ENCODE measurements around the gene MYOF.
"Not testable (repeated sequence)": the region's sequence is repeated elsewhere in the genome, so short reads cannot be mapped to it uniquely, and the experiment has no call there.

The MYOF gene

DNA sequence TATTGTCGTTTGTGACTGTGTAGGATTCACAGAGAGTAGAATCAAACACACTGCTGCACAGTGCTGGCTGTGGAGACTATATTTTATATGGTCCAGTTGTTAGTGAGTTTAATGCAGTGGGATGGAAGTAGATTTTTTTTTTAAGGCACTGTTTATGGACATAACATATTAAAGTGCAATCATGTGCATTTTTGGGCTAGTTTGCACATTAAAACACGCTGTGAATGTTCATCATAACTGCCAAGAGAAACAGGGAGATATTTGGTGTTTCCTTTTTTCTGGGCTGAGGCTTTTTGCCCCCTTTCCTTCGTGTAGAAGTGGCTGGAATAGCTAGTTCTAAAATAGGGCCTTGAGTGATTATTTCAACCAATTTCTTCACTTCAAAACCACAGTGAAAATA, 139.2 kb downstream of the MYOF start:
- DNase-seq: no peak

DNA sequence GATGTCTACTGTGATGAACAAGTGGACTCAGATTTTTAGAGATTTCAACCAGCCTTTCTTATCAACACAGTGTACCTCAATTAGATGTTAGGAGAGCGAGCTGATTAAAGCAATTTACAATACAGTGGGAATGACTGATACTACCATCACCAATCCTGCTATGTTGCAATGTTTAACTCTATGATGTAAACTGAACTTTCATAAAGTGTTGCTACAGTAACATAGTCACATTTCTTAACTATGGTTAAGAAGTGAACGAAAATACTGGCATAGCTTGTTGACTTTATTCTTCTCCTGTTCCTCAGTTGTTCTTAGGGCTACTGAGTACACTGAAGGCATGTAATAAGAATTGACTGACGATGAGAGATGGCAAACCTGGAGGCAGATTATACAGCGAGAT, 139.8 kb downstream of the MYOF start:
- no peak for DNase-seq

DNA sequence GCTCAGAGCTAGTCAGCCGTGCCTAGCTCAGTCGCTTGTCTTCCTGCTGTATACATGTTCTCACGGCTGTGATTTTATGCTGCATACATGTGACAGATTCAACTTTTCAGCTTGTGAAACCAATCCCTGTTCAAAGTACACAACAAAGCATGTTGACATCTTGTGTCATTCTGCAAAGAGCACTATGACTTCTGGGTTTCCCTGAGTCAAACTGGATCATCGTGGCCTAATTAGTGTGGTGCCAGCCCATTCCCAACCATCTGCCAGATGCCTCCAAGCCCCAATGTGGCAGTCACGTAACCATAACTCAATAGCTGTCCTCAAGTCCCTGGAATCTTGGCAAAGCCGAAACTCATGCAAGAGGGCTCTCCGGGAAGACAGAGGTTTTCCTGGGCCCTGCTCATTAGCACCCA, 144.8 kb downstream of the MYOF start:
- no peak for DNase-seq

DNA sequence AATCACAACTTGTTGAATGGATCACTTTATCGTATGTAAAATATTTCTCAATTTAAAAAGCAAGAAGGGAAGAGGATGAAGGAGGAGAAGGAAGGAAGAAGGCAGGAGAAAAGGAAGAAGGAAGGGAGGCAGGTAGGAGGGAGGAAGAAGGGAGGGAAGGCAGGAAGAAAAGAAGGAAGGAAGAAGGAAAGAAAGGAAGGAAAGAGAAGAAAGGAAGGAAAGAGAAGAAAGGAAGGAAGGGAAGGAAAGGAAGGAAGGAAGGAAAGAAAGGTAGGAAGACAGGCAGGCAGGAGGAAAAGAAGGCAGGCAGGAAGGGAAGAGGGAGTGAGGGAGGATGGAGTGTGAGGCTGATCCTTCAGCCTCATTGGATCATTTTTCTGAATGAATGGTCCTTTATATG, 145.5 kb downstream of the MYOF start:
- DNase-seq: no peak

DNA sequence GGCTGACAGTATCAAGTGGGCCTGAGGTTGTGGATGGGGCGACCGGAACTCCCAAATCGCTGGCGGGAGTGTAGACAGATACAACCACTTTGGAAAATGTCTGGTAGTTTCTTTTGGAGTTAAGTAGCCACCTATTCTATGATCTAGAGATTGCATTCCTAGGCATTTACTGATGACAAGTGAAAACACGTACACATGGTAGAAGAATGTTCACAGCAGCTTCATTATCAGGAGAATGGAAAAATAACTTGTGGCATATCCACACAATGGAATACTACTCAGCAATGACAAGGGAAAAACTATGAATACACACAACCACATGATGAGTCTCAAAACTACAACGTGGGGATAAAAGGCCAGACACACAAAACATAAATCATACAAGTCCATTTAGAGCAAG, 146.0 kb downstream of the MYOF start:
- DNase-seq: no peak

DNA sequence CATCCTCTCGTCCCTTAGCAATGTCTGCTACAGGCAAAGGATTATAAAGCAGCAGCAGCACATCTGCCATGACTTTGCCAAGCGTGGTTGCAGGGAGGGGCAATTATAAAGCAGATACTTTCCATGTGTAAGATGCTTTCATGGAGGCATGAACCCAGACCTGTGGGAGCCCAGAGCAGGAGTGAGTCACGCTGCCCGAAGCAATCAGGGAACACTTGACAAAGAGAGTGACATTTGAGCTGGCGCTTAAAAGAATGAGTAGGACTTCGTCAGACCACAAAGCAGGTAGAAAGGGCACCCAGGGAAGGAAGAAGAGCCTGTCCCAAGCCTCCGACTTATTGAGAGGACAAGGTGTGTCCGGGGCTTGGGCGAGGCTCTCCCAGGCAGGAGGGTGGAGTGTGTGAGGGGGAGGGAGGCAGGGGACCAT, 147.2 kb downstream of the MYOF start:
- DNase-seq: peak in 2 of 3 experiments; percentile 14 to 78

DNA sequence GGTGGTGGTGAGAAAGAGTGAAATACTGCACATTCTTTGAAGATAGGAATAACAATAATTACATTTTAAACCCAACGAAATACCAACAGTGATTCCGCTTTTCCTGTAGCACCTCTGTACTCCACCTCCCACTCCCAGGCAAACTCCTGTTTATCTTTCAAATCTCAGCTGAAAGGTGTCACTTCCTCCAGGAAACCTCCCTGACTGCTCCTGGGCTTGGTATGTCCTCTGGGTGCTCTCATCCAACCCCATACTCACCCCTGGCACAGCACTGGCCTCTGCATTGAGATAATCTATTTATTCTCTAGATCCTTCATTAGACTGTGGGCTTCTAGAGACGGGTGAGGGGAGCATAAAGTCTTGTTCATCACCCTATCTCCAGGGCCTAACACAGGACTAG, 148.0 kb downstream of the MYOF start:
- DNase-seq: no peak

DNA sequence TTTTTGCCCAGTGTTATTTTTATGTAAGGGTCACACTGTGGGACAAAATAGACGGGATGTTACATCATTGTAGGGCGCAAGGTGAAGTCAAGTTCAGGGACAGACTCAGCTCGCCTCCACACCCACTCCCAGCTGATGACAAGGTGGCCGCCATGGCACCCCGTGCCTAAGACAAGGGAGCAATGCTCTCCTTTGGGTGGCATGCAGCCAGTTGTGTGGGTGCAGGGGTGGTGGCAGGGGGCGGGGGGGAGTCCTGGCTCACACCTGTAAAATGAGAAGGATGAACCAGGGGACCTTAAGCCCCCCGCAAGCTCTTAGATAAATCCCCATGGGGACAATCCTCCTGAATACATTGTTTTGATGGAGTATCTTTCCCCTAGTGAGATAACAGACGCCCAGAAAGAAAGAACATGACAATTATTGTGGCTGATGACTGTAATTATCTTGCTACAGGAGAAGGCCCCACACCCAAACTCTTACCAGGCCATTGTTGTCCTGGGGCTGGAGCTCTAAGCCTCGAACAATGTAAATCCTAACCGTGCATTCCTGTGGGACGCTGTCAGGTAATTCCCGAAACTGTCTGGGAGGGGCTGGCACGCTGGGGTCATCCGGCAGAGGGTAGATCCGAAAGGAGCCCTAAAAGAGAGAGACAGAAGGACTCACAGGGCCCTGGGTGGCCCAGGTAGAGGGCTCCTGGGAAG, 148.7 kb downstream of the MYOF start:
- peak in 2 of 3 experiments; percentile 47 to 77 for DNase-seq

DNA sequence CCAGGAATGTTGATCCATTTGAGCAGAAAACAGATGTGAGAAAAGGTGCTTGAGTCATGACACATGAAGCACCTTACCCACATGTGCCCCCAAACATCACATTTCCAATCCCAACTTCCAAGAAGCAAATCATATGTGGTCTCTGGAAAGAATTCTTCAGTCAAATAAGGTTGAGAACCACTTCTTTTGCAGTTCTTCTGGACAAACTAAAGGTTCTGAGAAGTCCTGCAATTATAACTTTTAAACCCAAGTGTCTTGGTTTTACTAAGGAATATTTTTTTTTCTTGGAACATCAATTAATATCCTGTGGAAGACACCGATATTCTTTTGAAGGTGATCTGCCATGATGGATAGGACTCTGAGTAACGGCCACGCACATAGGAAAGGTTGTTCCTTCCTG, 151.3 kb downstream of the MYOF start:
- DNase-seq: no peak

DNA sequence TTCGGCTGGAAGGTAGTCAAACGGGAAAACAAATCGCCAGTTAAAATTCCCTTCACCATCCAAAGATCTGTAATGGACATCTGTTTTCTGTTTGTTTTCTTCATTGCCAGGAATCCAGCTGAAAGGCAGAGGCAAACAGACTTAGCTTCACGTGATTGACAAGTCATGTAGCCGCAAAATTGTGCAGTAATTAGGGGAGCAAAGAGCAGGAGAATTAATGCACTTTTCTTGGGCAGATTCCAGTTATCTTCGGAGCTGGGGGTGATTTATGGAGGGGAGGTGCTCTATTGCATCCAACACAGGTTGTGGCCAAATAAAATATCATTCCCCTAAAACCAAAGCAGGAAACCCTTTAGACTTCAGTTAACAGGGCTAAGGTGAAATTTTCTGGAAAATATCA, 162.2 kb downstream of the MYOF start:
- DNase-seq: peak in 2 of 3 experiments; percentile 18 to 73

DNA sequence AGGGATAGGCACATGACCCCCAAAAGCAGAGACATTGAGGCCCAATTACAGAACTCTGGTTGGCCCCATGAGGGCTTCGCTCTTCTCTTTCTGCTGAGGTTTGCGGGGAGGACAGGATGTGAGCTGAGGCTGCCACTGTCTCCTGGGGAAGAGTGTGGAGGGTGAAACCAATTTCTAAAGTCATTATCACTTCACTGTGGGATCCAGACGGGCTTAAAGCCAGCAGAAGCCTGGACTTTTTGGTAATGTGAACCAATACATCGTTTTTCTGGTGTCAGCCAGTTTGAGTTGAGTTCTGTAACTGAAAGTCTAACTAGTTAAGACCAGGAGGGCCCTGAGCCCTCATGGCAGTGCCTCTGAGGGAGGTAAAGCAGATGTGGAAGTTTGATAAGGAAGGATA, 163.0 kb downstream of the MYOF start:
- no peak for DNase-seq

DNA sequence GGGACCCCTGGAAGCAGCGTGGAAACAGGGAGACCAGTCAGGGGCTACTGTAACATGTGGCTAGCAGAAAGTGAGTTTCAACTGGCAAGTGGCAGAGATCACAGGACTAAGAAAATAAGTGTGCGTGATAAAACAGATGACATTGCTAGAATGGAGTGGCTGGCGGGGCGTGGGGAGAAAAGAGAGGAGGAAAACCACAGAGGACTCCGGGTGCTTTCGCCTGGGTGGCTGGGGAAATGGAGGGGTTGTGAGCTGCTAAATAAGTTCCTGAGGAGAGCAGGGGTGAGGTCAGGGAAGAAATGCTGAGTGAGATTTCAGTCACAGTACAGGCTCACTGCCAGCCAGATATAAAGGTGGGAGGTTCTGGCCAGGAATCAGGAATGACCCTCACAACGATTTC, 166.9 kb downstream of the MYOF start:
- DNase-seq: no peak

DNA sequence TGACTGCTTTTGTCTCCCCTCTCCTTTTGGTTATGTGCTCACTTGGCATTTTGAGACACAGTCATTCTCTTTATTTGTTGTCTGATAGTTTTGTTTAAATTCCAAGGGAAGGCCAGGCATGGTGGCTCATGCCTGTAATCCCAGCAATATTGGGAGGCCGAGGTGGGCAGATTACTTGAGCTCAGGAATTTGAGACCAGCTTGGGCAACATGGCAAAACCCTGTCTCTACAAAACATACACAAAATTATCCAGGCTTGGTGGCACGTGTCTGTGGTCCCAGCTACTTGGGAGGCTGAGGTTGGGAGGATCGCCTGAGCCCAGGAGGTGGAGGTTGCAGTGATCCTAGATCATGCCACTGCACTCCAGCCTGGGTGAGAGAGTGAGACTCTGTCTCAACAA, 167.5 kb downstream of the MYOF start:
- DNase-seq: not testable (repeated sequence)

DNA sequence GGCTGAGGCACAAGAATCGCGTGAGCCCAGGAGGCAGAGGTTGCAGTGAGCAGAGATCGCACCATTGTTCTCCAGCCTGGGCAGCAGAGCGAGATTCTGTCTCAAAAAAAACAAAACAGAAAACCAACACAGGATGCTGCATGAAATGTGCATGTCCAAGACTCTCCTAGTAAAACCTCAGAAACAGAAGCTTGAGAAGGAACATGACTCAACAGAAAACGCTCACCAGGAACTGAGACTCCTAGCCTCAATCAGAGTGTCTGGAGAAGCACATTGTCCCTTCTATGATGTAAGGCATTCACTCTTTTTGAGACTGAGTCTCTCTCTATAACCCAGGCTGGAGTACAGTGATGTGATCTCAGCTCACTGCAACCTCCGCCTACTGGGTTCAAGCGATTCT, 168.3 kb downstream of the MYOF start:
- no peak for DNase-seq

DNA sequence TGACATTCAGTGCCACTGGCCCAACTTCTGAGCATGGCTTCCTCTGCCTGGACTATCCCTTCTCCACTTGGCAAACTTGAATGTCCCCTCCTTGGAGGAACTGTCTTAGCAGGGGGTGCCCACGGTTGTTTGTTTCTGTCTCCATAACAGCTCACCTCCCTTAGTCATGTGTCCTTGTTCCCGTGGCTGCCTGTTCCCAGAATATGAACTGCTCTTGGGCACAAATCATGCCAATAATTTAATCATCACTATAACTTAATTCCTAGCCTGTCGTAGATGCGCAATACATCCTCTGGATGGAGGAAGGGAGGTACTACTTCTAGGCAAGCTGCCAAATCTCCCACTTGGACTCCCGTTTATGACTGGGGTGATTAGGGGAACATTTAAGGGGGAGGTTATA, 173.1 kb downstream of the MYOF start:
- DNase-seq: peak in 2 of 3 experiments; percentile 9 to 39

DNA sequence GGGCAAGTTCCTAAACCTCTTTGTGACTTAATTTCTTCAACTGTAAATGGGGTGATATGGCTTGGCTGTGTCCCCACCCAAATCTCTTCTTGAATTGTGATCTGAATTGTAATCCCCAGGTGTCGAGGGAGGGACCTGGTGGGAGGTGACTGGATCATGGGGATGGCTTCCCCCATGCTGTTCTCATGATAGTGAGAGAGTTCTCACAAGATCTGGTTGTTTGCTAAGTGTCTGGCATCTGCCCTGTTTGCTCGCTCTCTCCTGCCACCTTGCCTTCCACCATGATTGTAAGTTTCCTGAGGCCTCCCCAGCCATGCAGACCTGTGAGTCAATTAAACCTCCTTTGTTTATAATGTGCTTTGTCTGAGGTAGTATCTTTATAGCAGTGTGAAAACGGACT, 177.0 kb downstream of the MYOF start:
- no peak for DNase-seq

DNA sequence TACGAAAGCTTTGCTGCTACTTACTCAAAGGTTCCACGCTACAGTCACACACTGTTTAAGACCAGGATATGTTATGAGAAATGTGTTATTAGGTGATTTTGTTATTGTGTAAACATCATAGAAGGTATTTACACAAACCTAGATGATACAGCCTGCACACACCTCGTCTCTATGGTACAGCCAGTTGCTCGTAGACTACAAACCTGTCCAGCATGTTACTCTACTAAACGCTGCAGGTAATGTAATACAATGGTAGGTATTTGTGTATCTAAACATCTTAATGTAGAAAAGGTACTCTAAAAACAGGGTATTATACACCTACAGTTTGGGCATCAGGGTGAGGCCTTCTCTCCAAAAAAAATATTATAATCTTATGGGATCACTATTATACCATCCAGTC, 181.2 kb downstream of the MYOF start:
- DNase-seq: no peak

DNA sequence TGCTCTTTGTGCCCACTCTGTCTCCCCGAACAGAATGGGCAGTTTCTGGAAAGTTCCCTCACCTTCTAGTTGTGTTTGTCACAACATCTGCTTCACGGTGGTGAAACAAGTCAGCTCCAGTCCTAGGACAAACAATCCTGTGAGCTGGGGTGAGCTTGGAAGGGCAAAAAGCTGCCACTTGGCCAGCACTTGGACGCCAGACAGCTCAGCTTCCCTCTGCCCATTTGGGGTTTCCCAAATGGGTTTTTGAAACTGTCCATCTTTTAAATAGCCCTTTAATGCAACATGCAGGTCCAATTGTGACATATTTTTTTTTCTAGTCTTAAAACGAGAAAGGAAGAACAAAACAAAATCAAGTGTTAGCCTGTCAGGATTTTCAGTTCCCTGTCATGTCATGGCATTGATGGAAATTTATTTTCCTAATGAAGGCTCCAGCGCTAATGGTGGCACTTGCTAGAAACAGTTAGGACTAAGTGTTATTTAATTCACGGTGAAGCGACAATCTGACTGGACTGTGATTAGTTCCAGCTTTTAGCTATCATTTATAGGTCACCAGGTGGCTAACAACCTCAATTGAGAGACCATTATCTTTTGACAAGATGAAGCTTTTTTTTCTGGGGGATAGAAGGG, 181.7 kb downstream of the MYOF start:
- DNase-seq: peak in 1 of 3 experiments; percentile 84

DNA sequence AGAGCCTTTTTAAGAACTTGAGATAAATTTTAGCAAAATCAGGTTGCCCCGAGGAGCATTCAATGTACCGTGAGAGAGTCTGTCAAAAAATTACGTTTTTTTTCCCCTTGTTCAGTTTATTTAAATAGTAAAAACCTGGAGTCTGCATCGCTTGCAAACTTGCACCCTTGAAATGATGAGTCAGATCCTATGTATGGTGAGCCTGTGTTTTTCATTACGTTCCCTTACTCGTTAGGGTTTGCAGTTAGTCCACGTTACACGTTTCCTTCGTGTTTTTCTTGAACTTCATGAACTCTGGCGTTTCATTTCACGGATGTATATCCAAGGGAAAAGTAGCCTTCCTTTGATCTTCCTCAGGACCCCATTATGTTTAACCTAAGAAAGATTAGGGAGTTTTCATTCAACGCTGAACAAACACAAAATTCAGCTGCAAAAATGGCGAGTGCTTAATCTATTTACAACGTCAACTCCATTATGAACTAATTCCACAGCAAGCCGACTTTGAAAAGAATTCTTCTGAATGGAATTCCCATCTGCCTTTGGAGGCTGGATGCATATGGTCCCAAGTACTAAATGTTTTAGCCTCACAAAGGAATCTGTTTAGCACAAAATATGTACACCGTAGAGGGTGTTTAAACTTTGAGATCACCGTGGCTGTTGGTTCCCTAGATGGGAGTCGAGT, 182.4 kb downstream of the MYOF start:
- DNase-seq: no peak

DNA sequence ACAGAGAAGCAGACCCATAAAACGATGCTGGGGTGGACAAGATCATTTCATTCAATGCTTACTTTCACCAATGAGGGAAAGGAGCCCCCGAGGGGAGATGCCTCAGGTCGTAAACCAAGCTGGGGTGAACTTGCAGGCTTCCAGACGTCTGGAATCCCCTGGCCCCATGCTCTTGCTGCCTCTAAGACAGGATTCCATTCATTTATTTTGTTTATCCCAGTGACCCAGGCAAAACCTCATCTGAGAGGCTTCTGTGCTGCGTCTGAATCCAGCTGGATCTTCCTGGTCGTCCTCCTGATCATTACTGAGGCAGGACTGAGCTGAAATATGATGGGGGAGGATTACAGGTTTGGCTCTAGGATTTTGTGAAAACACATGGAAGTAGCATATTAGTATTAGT, 182.9 kb downstream of the MYOF start:
- no peak for DNase-seq

DNA sequence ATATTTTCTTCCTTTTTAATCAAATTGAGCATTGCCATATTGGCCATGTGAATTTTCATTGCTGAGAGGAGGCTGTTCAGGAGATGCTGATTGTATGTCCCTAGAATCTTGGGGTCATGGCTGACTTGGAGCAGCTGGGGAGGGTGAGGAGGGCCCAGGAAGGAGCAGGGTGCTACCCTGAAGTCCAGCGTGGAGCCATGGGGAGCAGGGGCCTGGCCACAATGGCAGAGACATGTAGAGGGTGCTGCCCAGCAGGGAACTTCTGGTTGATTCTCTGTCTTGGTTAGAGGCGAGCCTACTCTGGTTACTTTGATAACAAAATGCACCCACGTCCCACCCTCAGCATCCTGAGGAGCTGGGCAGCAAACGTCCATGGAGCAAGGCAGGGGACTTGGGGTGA, 186.0 kb downstream of the MYOF start:
- no peak for DNase-seq

DNA sequence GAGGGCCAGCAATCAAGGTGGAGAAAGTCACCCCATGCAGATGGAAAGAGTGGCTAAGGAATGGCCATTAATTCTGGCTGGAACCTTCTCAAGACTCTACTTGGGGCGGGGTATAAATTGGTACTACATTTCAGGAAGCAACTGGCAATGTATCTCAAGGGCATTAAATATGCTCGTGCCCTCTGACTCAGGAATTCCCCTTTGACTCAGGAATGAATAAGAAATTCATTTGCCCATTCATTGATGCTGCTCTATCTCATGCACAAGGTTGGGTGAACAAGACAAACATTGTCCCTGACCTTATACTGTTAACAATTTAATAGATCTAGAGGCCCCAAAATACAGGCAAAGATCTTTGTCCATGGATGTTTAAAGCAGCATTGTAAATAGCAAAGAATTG, 188.1 kb downstream of the MYOF start:
- DNase-seq: no peak

DNA sequence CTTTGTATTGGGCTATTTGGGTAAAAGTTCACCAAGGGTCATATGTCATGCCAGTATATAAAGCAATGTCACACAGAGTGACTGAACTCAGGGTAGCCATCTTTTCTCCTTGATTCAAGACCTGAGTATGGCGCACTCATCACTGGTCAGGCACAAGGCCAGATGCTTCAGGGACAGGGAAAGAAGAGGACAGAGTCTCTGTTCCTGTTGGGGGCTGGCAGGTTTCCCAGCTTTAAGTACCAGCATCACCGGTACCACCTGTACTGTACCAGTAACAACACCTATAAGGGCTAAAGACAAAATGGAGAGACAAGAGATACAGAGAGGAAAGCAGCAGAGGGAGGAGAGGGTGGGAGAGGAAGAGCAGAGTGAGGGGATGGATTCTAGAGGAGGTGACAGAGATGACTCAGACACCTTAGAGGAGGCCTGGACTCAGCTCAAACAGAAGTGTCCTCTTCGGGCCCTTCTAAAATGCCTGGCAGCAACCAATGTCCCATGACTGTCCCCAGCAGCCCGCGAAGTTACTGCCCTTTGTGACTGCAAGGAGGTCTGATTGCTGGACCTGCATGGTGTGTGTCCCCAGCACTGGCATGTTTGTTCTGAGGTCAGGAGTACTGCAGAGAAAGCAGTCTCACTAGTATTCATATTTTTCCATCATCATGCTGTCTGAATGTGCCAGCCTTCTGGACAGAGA, 191.3 kb downstream of the MYOF start:
- peak in 1 of 3 experiments; percentile 1 for DNase-seq

Data from NCI-H1417 (cell line).